ENCODE results near the gene AGFG1.

DNA sequence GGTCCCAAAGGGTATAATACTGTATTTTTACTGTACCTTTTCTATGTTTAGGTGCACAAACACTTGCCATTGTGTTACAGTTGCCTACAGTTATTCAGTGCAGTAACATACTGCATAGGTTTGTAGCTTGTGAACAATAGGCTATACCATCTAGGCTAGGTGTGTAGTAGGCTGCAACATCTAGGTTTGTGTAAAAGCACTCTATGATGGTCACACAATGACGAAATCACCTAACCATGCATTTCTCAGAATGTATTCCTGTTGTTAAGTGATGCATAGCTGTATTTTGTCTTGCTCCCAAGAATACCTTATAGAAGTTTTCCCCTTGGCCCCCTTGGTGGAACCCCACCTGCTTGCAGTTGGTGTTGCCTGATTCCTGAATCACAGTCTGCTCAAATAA lies 29.3 kb upstream of the AGFG1 start:
- TF ChIP-seq, protein P1, sequence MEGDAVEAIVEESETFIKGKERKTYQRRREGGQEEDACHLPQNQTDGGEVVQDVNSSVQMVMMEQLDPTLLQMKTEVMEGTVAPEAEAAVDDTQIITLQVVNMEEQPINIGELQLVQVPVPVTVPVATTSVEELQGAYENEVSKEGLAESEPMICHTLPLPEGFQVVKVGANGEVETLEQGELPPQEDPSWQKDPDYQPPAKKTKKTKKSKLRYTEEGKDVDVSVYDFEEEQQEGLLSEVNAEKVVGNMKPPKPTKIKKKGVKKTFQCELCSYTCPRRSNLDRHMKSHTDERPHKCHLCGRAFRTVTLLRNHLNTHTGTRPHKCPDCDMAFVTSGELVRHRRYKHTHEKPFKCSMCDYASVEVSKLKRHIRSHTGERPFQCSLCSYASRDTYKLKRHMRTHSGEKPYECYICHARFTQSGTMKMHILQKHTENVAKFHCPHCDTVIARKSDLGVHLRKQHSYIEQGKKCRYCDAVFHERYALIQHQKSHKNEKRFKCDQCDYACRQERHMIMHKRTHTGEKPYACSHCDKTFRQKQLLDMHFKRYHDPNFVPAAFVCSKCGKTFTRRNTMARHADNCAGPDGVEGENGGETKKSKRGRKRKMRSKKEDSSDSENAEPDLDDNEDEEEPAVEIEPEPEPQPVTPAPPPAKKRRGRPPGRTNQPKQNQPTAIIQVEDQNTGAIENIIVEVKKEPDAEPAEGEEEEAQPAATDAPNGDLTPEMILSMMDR (IDR thresholded peaks at IDR 0.05) = no peak
- no peak for TF ChIP-seq POLR2A (IDR thresholded peaks at IDR 0.05)

All from body of pancreas (tissue), 4 donors.